ENCODE results near the gene ZFPM1.

Gene ZFPM1

GRCh38 chr16:88534638-88535190 lies 81.6 kb downstream of the ZFPM1 start:
- H3K4me3 ChIP-seq (ENCODE audit: low read length), result peak overlapping the region; percentile 86
- peaks cover 22% of the 10 kb centered on the region for H3K27me3 ChIP-seq (ENCODE audit: control insufficient read depth, insufficient read depth, low read length)
- H3K9ac ChIP-seq (ENCODE audit: low read depth, low read length), result peak overlapping the region; percentile 87
- H3K9me3 ChIP-seq (replicated peaks; ENCODE audit: low read length), result no peaks in the 10 kb centered on the region
- peak overlapping the region; percentile 92 for H3K4me2 ChIP-seq (ENCODE audit: low read length)
- H3K4me1 ChIP-seq (ENCODE audit: control insufficient read depth, insufficient read depth, low read length), result peaks cover 17% of the 10 kb centered on the region
- H3K36me3 ChIP-seq (ENCODE audit: insufficient read depth, low read length), result no peaks in the 10 kb centered on the region

GRCh38 chr16:88535191-88535856 lies 82.2 kb downstream of the ZFPM1 start:
- Histone ChIP-seq H3K4me3 (ENCODE audit: low read length) (peak overlapping the region; percentile 86), H3K4me1 (ENCODE audit: control insufficient read depth, insufficient read depth, low read length) (peaks cover 17% of the 10 kb centered on the region), H3K4me2 (ENCODE audit: low read length) (peak overlapping the region; percentile 86), H3K9me3 (replicated peaks; ENCODE audit: low read length) (no peaks in the 10 kb centered on the region), H3K27me3 (ENCODE audit: control insufficient read depth, insufficient read depth, low read length) (peaks cover 28% of the 10 kb centered on the region), H3K36me3 (ENCODE audit: insufficient read depth, low read length) (no peaks in the 10 kb centered on the region), H3K9ac (ENCODE audit: low read depth, low read length) (peak overlapping the region; percentile 56)

GRCh38 chr16:88535857-88536222 lies 82.8 kb downstream of the ZFPM1 start:
- Histone ChIP-seq H3K4me1 (ENCODE audit: control insufficient read depth, insufficient read depth, low read length) (peaks cover 17% of the 10 kb centered on the region), H3K36me3 (ENCODE audit: insufficient read depth, low read length) (no peaks in the 10 kb centered on the region), H3K4me3 (ENCODE audit: low read length) (no peak overlapping the region), H3K4me2 (ENCODE audit: low read length) (no peak overlapping the region), H3K9ac (ENCODE audit: low read depth, low read length) (no peak overlapping the region), H3K27me3 (ENCODE audit: control insufficient read depth, insufficient read depth, low read length) (peaks cover 33% of the 10 kb centered on the region), H3K9me3 (replicated peaks; ENCODE audit: low read length) (no peaks in the 10 kb centered on the region)

GRCh38 chr16:88536510-88536909 lies 83.4 kb downstream of the ZFPM1 start:
- H3K9ac ChIP-seq (ENCODE audit: low read depth, low read length), result no peak overlapping the region
- H3K4me2 ChIP-seq (ENCODE audit: low read length), result no peak overlapping the region
- H3K4me1 ChIP-seq (ENCODE audit: control insufficient read depth, insufficient read depth, low read length), result peaks cover 17% of the 10 kb centered on the region
- H3K9me3 ChIP-seq (replicated peaks; ENCODE audit: low read length), result no peaks in the 10 kb centered on the region
- H3K4me3 ChIP-seq (ENCODE audit: low read length), result no peak overlapping the region
- no peaks in the 10 kb centered on the region for H3K36me3 ChIP-seq (ENCODE audit: insufficient read depth, low read length)
- H3K27me3 ChIP-seq (ENCODE audit: control insufficient read depth, insufficient read depth, low read length), result peaks cover 39% of the 10 kb centered on the region

GRCh38 chr16:88536971-88537751 lies 84.1 kb downstream of the ZFPM1 start:
- no peak overlapping the region for H3K4me2 ChIP-seq (ENCODE audit: low read length)
- no peak overlapping the region for H3K9ac ChIP-seq (ENCODE audit: low read depth, low read length)

GRCh38 chr16:88537859-88538258 lies 84.8 kb downstream of the ZFPM1 start:
- Histone ChIP-seq H3K4me2 (ENCODE audit: low read length) (no peak overlapping the region), H3K4me1 (ENCODE audit: control insufficient read depth, insufficient read depth, low read length) (peaks cover 14% of the 10 kb centered on the region), H3K36me3 (ENCODE audit: insufficient read depth, low read length) (no peaks in the 10 kb centered on the region), H3K9ac (ENCODE audit: low read depth, low read length) (no peak overlapping the region), H3K27me3 (ENCODE audit: control insufficient read depth, insufficient read depth, low read length) (peaks cover 39% of the 10 kb centered on the region), H3K4me3 (ENCODE audit: low read length) (no peak overlapping the region), H3K9me3 (replicated peaks; ENCODE audit: low read length) (peaks cover 11% of the 10 kb centered on the region)

More at GRCh38 chr16:88536971-88537751, 84.1 kb downstream of the ZFPM1 start:
- no peak overlapping the region for H3K4me3 ChIP-seq (ENCODE audit: low read length)
- H3K27me3 ChIP-seq (ENCODE audit: control insufficient read depth, insufficient read depth, low read length), result peaks cover 39% of the 10 kb centered on the region
- peaks cover 17% of the 10 kb centered on the region for H3K4me1 ChIP-seq (ENCODE audit: control insufficient read depth, insufficient read depth, low read length)
- H3K36me3 ChIP-seq (ENCODE audit: insufficient read depth, low read length), result no peaks in the 10 kb centered on the region
- H3K9me3 ChIP-seq (replicated peaks; ENCODE audit: low read length), result peaks cover 4% of the 10 kb centered on the region

GRCh38 chr16:88538366-88539060 lies 85.4 kb downstream of the ZFPM1 start:
- Histone ChIP-seq H3K27me3 (ENCODE audit: control insufficient read depth, insufficient read depth, low read length) (peaks cover 41% of the 10 kb centered on the region), H3K4me2 (ENCODE audit: low read length) (no peak overlapping the region), H3K9me3 (replicated peaks; ENCODE audit: low read length) (peaks cover 16% of the 10 kb centered on the region), H3K36me3 (ENCODE audit: insufficient read depth, low read length) (no peaks in the 10 kb centered on the region), H3K4me1 (ENCODE audit: control insufficient read depth, insufficient read depth, low read length) (peaks cover 8% of the 10 kb centered on the region), H3K9ac (ENCODE audit: low read depth, low read length) (no peak overlapping the region), H3K4me3 (ENCODE audit: low read length) (no peak overlapping the region)

GRCh38 chr16:88539261-88539651 lies 86.2 kb downstream of the ZFPM1 start:
- Histone ChIP-seq H3K4me2 (ENCODE audit: low read length) (no peak overlapping the region), H3K36me3 (ENCODE audit: insufficient read depth, low read length) (no peaks in the 10 kb centered on the region), H3K9ac (ENCODE audit: low read depth, low read length) (no peak overlapping the region), H3K27me3 (ENCODE audit: control insufficient read depth, insufficient read depth, low read length) (peaks cover 43% of the 10 kb centered on the region), H3K4me1 (ENCODE audit: control insufficient read depth, insufficient read depth, low read length) (peaks cover 7% of the 10 kb centered on the region), H3K9me3 (replicated peaks; ENCODE audit: low read length) (peaks cover 21% of the 10 kb centered on the region), H3K4me3 (ENCODE audit: low read length) (no peak overlapping the region)

- peaks cover 43% of the 10 kb centered on the region for H3K27me3 ChIP-seq (ENCODE audit: control insufficient read depth, insufficient read depth, low read length)
- H3K36me3 ChIP-seq (ENCODE audit: insufficient read depth, low read length), result no peaks in the 10 kb centered on the region
- H3K4me1 ChIP-seq (ENCODE audit: control insufficient read depth, insufficient read depth, low read length), result peaks cover 6% of the 10 kb centered on the region
- no peak overlapping the region for H3K4me3 ChIP-seq (ENCODE audit: low read length)
- H3K9ac ChIP-seq (ENCODE audit: low read depth, low read length), result no peak overlapping the region
- no peak overlapping the region for H3K4me2 ChIP-seq (ENCODE audit: low read length)
- peaks cover 21% of the 10 kb centered on the region for H3K9me3 ChIP-seq (replicated peaks; ENCODE audit: low read length)
These were observed 86.7 kb downstream of the ZFPM1 start for GRCh38 chr16:88539652-88540345.

GRCh38 chr16:88540346-88540977 lies 87.4 kb downstream of the ZFPM1 start:
- Histone ChIP-seq H3K4me2 (ENCODE audit: low read length) (no peak overlapping the region), H3K9ac (ENCODE audit: low read depth, low read length) (no peak overlapping the region), H3K4me1 (ENCODE audit: control insufficient read depth, insufficient read depth, low read length) (no peaks in the 10 kb centered on the region), H3K27me3 (ENCODE audit: control insufficient read depth, insufficient read depth, low read length) (peaks cover 48% of the 10 kb centered on the region), H3K9me3 (replicated peaks; ENCODE audit: low read length) (peaks cover 21% of the 10 kb centered on the region), H3K4me3 (ENCODE audit: low read length) (no peak overlapping the region), H3K36me3 (ENCODE audit: insufficient read depth, low read length) (no peaks in the 10 kb centered on the region)

Measured in skeletal muscle satellite cell (primary cell).